ENCODE data around the gene FOXN4.

DNA sequence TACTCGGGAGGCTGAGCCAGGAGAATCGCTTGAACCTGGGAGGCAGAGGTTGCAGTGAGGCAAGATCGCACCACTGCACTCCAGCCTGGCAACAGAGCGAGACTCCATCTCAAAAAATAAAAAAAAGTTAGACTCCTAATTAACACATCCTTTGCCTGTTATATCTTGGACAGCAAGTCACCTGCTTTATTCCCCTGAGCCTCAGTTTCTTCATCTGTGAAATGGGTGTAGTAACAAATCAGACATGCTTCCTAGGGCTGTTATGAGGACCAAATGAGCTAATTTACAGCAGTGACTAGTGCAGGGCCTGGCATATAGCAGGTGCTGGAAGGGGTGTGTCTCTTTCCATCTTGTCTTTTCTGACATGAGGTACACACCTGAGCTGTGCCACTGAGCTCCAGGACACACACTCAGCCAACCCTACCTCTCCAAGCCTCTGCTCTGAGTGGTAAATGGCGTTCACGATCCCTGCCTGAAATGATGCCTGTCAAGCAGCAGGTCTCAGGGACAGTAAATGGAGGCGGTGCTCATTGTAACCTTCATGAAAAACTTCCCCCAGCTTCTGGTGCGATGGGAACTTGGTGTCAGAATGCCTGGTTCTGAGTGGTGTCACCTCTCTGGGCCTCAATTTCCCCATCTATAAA lies 31.7 kb downstream of the FOXN4 start:
- no peak for TF ChIP-seq POLR2A (IDR thresholded peaks at IDR 0.05)
- TF ChIP-seq, protein P1, sequence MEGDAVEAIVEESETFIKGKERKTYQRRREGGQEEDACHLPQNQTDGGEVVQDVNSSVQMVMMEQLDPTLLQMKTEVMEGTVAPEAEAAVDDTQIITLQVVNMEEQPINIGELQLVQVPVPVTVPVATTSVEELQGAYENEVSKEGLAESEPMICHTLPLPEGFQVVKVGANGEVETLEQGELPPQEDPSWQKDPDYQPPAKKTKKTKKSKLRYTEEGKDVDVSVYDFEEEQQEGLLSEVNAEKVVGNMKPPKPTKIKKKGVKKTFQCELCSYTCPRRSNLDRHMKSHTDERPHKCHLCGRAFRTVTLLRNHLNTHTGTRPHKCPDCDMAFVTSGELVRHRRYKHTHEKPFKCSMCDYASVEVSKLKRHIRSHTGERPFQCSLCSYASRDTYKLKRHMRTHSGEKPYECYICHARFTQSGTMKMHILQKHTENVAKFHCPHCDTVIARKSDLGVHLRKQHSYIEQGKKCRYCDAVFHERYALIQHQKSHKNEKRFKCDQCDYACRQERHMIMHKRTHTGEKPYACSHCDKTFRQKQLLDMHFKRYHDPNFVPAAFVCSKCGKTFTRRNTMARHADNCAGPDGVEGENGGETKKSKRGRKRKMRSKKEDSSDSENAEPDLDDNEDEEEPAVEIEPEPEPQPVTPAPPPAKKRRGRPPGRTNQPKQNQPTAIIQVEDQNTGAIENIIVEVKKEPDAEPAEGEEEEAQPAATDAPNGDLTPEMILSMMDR (IDR thresholded peaks at IDR 0.05) = no peak
